ENCODE data around the gene HS1BP3.

HS1BP3 gene

GRCh38 chr2:20646446-20646845, 4.5 kb downstream of the HS1BP3 start:
- Histone ChIP-seq H3K4me3 (ENCODE audit: low read depth in 1 of 2, low read length in 2 of 2) (no peak overlapping the region), H3K4me2 (ENCODE audit: insufficient read depth, low read length) (no peak overlapping the region), H3K36me3 (ENCODE audit: insufficient read depth, low read length) (peaks cover 20% of the 10 kb centered on the region), H3K27ac (ENCODE audit: low read length) (no peak overlapping the region), H3K4me1 (ENCODE audit: insufficient read depth, low read length) (peaks cover 18% of the 10 kb centered on the region), H3K9me3 (ENCODE audit: insufficient read depth, low read length, severe bottlenecking) (no peaks in the 10 kb centered on the region), H3K9ac (ENCODE audit: low read depth, low read length) (no peak overlapping the region), H3K27me3 (ENCODE audit: insufficient read depth, low read length, poor library complexity) (no peaks in the 10 kb centered on the region), H3K79me2 (ENCODE audit: insufficient read depth, low read length) (peaks cover 5% of the 10 kb centered on the region; the same call in 1 of the 2 replicates), H2AFZ (ENCODE audit: low read depth, low read length) (no peak overlapping the region), H4K20me1 (ENCODE audit: insufficient read depth, low read length) (peaks cover 11% of the 10 kb centered on the region)
- DNase-seq (no peak), ATAC-seq (ENCODE audit: insufficient read depth, low read depth) (no peak)
- no peak for TF ChIP-seq EZH2 (IDR thresholded peaks at IDR 0.05; ENCODE audit: borderline replicate concordance, low read depth, low read length, severe bottlenecking)
- TF ChIP-seq CTCF (IDR thresholded peaks at IDR 0.05; ENCODE audit: borderline replicate concordance, extremely low read depth, low read length, poor library complexity, severe bottlenecking) = no peak

GRCh38 chr2:20645761-20646160, 5.1 kb downstream of the HS1BP3 start:
- H3K9ac ChIP-seq (ENCODE audit: low read depth, low read length) = no peak overlapping the region
- no peak overlapping the region for H3K4me2 ChIP-seq (ENCODE audit: insufficient read depth, low read length)
- peaks cover 11% of the 10 kb centered on the region for H4K20me1 ChIP-seq (ENCODE audit: insufficient read depth, low read length)
- no peak overlapping the region for H3K4me3 ChIP-seq (ENCODE audit: low read depth in 1 of 2, low read length in 2 of 2)
- ATAC-seq (ENCODE audit: insufficient read depth, low read depth) = no peak
- no peaks in the 10 kb centered on the region for H3K27me3 ChIP-seq (ENCODE audit: insufficient read depth, low read length, poor library complexity)
- no peak overlapping the region for H2AFZ ChIP-seq (ENCODE audit: low read depth, low read length)
- peaks cover 14% of the 10 kb centered on the region for H3K4me1 ChIP-seq (ENCODE audit: insufficient read depth, low read length)
- DNase-seq = no peak
- H3K36me3 ChIP-seq (ENCODE audit: insufficient read depth, low read length) = peaks cover 22% of the 10 kb centered on the region
- no peak overlapping the region for H3K27ac ChIP-seq (ENCODE audit: low read length)
- no peaks in the 10 kb centered on the region for H3K9me3 ChIP-seq (ENCODE audit: insufficient read depth, low read length, severe bottlenecking)
- peaks cover 5% of the 10 kb centered on the region; the same call in 1 of the 2 replicates for H3K79me2 ChIP-seq (ENCODE audit: insufficient read depth, low read length)
- TF ChIP-seq EZH2 (IDR thresholded peaks at IDR 0.05; ENCODE audit: borderline replicate concordance, low read depth, low read length, severe bottlenecking) (no peak), CTCF (IDR thresholded peaks at IDR 0.05; ENCODE audit: borderline replicate concordance, extremely low read depth, low read length, poor library complexity, severe bottlenecking) (no peak)

GRCh38 chr2:20645301-20645701, 5.6 kb downstream of the HS1BP3 start:
- no peak for TF ChIP-seq CTCF (IDR thresholded peaks at IDR 0.05; ENCODE audit: borderline replicate concordance, extremely low read depth, low read length, poor library complexity, severe bottlenecking)
- no peak for TF ChIP-seq EZH2 (IDR thresholded peaks at IDR 0.05; ENCODE audit: borderline replicate concordance, low read depth, low read length, severe bottlenecking)
- H4K20me1 ChIP-seq (ENCODE audit: insufficient read depth, low read length) = peaks cover 11% of the 10 kb centered on the region
- H3K4me3 ChIP-seq (ENCODE audit: low read depth in 1 of 2, low read length in 2 of 2) = no peak overlapping the region
- no peak overlapping the region for H3K4me2 ChIP-seq (ENCODE audit: insufficient read depth, low read length)
- peaks cover 10% of the 10 kb centered on the region for H3K4me1 ChIP-seq (ENCODE audit: insufficient read depth, low read length)
- H3K36me3 ChIP-seq (ENCODE audit: insufficient read depth, low read length) = peaks cover 26% of the 10 kb centered on the region
- no peak overlapping the region for H3K27ac ChIP-seq (ENCODE audit: low read length)
- no peak overlapping the region for H3K9ac ChIP-seq (ENCODE audit: low read depth, low read length)
- no peak for ATAC-seq (ENCODE audit: insufficient read depth, low read depth)
- DNase-seq = no peak
- H3K9me3 ChIP-seq (ENCODE audit: insufficient read depth, low read length, severe bottlenecking) = no peaks in the 10 kb centered on the region
- H3K27me3 ChIP-seq (ENCODE audit: insufficient read depth, low read length, poor library complexity) = no peaks in the 10 kb centered on the region
- H3K79me2 ChIP-seq (ENCODE audit: insufficient read depth, low read length) = 0 out of 2 replicates have a peak, but pooled peaks cover 1% of the 10 kb centered on the region
- no peak overlapping the region for H2AFZ ChIP-seq (ENCODE audit: low read depth, low read length)

- Histone ChIP-seq H3K9me3 (ENCODE audit: insufficient read depth, low read length, severe bottlenecking) (no peaks in the 10 kb centered on the region), H2AFZ (ENCODE audit: low read depth, low read length) (no peak overlapping the region), H3K27ac (ENCODE audit: low read length) (no peak overlapping the region), H3K36me3 (ENCODE audit: insufficient read depth, low read length) (peaks cover 30% of the 10 kb centered on the region), H3K4me1 (ENCODE audit: insufficient read depth, low read length) (no peaks in the 10 kb centered on the region), H3K4me3 (ENCODE audit: low read depth in 1 of 2, low read length in 2 of 2) (no peak overlapping the region), H4K20me1 (ENCODE audit: insufficient read depth, low read length) (peaks cover 11% of the 10 kb centered on the region), H3K79me2 (ENCODE audit: insufficient read depth, low read length) (no peaks in the 10 kb centered on the region), H3K9ac (ENCODE audit: low read depth, low read length) (no peak overlapping the region), H3K27me3 (ENCODE audit: insufficient read depth, low read length, poor library complexity) (no peaks in the 10 kb centered on the region), H3K4me2 (ENCODE audit: insufficient read depth, low read length) (no peak overlapping the region)
- no peak for ATAC-seq (ENCODE audit: insufficient read depth, low read depth)
- TF ChIP-seq CTCF (IDR thresholded peaks at IDR 0.05; ENCODE audit: borderline replicate concordance, extremely low read depth, low read length, poor library complexity, severe bottlenecking) (no peak), EZH2 (IDR thresholded peaks at IDR 0.05; ENCODE audit: borderline replicate concordance, low read depth, low read length, severe bottlenecking) (no peak)
- no peak for DNase-seq
Measured at GRCh38 chr2:20643826-20644225, 7.1 kb downstream of the HS1BP3 start.

All from DND-41 (cell line).